ENCODE data around the gene GAS2. TPM values are rescaled to one million over a fixed set of nuclear protein-coding genes. Genes with fewer than 3 reads are reported as not detected.

GAS2 gene
- polyA plus RNA-seq, 1 of the 3 experiments (the other 2 are of a cell fraction), result 0.72 TPM

GRCh38 chr11:22763166-22763565 is 96.8 kb downstream of the GAS2 start:
- 46% methylated on average over 1 of the region's 1 CpG for WGBS (ENCODE audit: low lambda C conversion rate)
- Histone ChIP-seq H4K20me1 (ENCODE audit: insufficient read depth) (no peaks in the 10 kb centered on the region), H3K9me3 (no peaks in the 10 kb centered on the region), H3K27me3 (ENCODE audit: insufficient read depth) (no peaks in the 10 kb centered on the region), H3F3A (replicated peaks; ENCODE audit: insufficient read depth) (no peaks in the 10 kb centered on the region), H3K4me3 (ENCODE audit: low read depth in 2 of 2, low read length in 1 of 2) (no peak overlapping the region), H3K9ac (no peak overlapping the region), H3K79me2 (ENCODE audit: insufficient read depth) (no peaks in the 10 kb centered on the region), H3K36me3 (replicated peaks in 1 of 2; ENCODE audit: control insufficient read depth in 1 of 2, insufficient read depth in 2 of 2, low read length in 1 of 2) (no peaks in the 10 kb centered on the region), H3K4me1 (ENCODE audit: control insufficient read depth in 1 of 2, insufficient read depth in 2 of 2, low read depth in 1 of 2, low read length in 1 of 2) (no peaks in the 10 kb centered on the region; a peak in 1 of 4 replicates), H3K27ac (ENCODE audit: low read depth in 2 of 2, low read length in 1 of 2) (no peak overlapping the region), H3K9me2 (no peaks in the 10 kb centered on the region), H3K4me2 (no peak overlapping the region), H2AFZ (ENCODE audit: low read depth) (no peak overlapping the region)
- ChIA-PET CTCF (no interaction called here), POLR2A (no interaction called here)
- DNase-seq, result no peak
- TF ChIP-seq EZH2phosphoT487 (IDR thresholded peaks at IDR 0.05; ENCODE audit: borderline replicate concordance, low read depth), result no peak
- TF ChIP-seq CTCF (IDR thresholded peaks at IDR 0.05), result no peak
- TF ChIP-seq SIN3A (IDR thresholded peaks at IDR 0.05; ENCODE audit: borderline replicate concordance, low read depth, low read length), result no peak
- TF ChIP-seq TEAD4 (IDR thresholded peaks at IDR 0.05; ENCODE audit: borderline replicate concordance, insufficient read depth), result no peak
- TF ChIP-seq FOSL2 (IDR thresholded peaks at IDR 0.05; ENCODE audit: borderline replicate concordance, low read depth), result no peak
- TF ChIP-seq MXI1 (IDR thresholded peaks at IDR 0.05; ENCODE audit: low read depth, low read length), result no peak
- TF ChIP-seq PBX3 (IDR thresholded peaks at IDR 0.05), result no peak
- no peak for TF ChIP-seq RFX5 (IDR thresholded peaks at IDR 0.05; ENCODE audit: low read length)
- no peak for TF ChIP-seq SMC3 (IDR thresholded peaks at IDR 0.05; ENCODE audit: low read depth, low read length)
- no peak for TF ChIP-seq YY1 (IDR thresholded peaks at IDR 0.05; ENCODE audit: low read depth)
- no peak for TF ChIP-seq CHD2 (IDR thresholded peaks at IDR 0.05; ENCODE audit: low read length, partially characterized antibody)
- no peak for TF ChIP-seq JUND (IDR thresholded peaks at IDR 0.05)
- no peak for TF ChIP-seq POLR2AphosphoS5 (IDR thresholded peaks at IDR 0.05; ENCODE audit: low read depth, low read length)
- no peak for TF ChIP-seq USF2 (IDR thresholded peaks at IDR 0.05; ENCODE audit: borderline replicate concordance, low read depth, low read length)
- no peak for TF ChIP-seq EP300 (IDR thresholded peaks at IDR 0.05; ENCODE audit: borderline replicate concordance in 1 of 2, low read depth in 1 of 2, low read length in 1 of 2)

GRCh38 chr11:22764735-22765134 is 98.3 kb downstream of the GAS2 start:
- no peaks in the 10 kb centered on the region for H3K9me3 ChIP-seq
- H3F3A ChIP-seq (replicated peaks; ENCODE audit: insufficient read depth), result no peaks in the 10 kb centered on the region
- H3K9me2 ChIP-seq, result no peaks in the 10 kb centered on the region
- no peak overlapping the region for H3K4me2 ChIP-seq
- no peaks in the 10 kb centered on the region for H3K27me3 ChIP-seq (ENCODE audit: insufficient read depth)
- DNase-seq, result no peak
- no peaks in the 10 kb centered on the region for H3K36me3 ChIP-seq (replicated peaks in 1 of 2; ENCODE audit: control insufficient read depth in 1 of 2, insufficient read depth in 2 of 2, low read length in 1 of 2)
- 48% methylated on average over 2 of the region's 2 CpGs for WGBS (ENCODE audit: low lambda C conversion rate)
- H3K79me2 ChIP-seq (ENCODE audit: insufficient read depth), result no peaks in the 10 kb centered on the region
- ChIA-PET POLR2A (no interaction called here), CTCF (no interaction called here)
- H3K4me1 ChIP-seq (ENCODE audit: control insufficient read depth in 1 of 2, insufficient read depth in 2 of 2, low read depth in 1 of 2, low read length in 1 of 2), result no peaks in the 10 kb centered on the region; a peak in 1 of 4 replicates
- no peaks in the 10 kb centered on the region for H4K20me1 ChIP-seq (ENCODE audit: insufficient read depth)
- no peak overlapping the region for H3K27ac ChIP-seq (ENCODE audit: low read depth in 2 of 2, low read length in 1 of 2)
- no peak overlapping the region for H3K9ac ChIP-seq
- H2AFZ ChIP-seq (ENCODE audit: low read depth), result no peak overlapping the region
- H3K4me3 ChIP-seq (ENCODE audit: low read depth in 2 of 2, low read length in 1 of 2), result no peak overlapping the region
- no peak for TF ChIP-seq CHD2 (IDR thresholded peaks at IDR 0.05; ENCODE audit: low read length, partially characterized antibody)
- TF ChIP-seq NFIC (IDR thresholded peaks at IDR 0.05; ENCODE audit: borderline replicate concordance), result no peak
- TF ChIP-seq USF2 (IDR thresholded peaks at IDR 0.05; ENCODE audit: borderline replicate concordance, low read depth, low read length), result no peak
- no peak for TF ChIP-seq SMC3 (IDR thresholded peaks at IDR 0.05; ENCODE audit: low read depth, low read length)
- TF ChIP-seq POLR2AphosphoS5 (IDR thresholded peaks at IDR 0.05; ENCODE audit: low read depth, low read length), result no peak
- no peak for TF ChIP-seq EZH2phosphoT487 (IDR thresholded peaks at IDR 0.05; ENCODE audit: borderline replicate concordance, low read depth)
- TF ChIP-seq CTCF (IDR thresholded peaks at IDR 0.05), result no peak
- TF ChIP-seq TEAD4 (IDR thresholded peaks at IDR 0.05; ENCODE audit: borderline replicate concordance, insufficient read depth), result no peak
- no peak for TF ChIP-seq TAF1 (IDR thresholded peaks at IDR 0.05; ENCODE audit: borderline replicate concordance, low read depth, low read length)
- TF ChIP-seq YY1 (IDR thresholded peaks at IDR 0.05; ENCODE audit: low read depth), result no peak
- TF ChIP-seq RFX5 (IDR thresholded peaks at IDR 0.05; ENCODE audit: low read length), result no peak
- no peak for TF ChIP-seq MXI1 (IDR thresholded peaks at IDR 0.05; ENCODE audit: low read depth, low read length)
- TF ChIP-seq RAD21 (IDR thresholded peaks at IDR 0.05; ENCODE audit: low read length), result no peak
- no peak for TF ChIP-seq RXRA (IDR thresholded peaks at IDR 0.05; ENCODE audit: borderline replicate concordance, low read depth)
- no peak for TF ChIP-seq NRF1 (IDR thresholded peaks at IDR 0.05; ENCODE audit: low read depth, low read length)

All from SK-N-SH (cell line).